Adipose tissue (tissue), 3 donors: ENCODE data around the gene CYP27A1. TPM values are rescaled to one million over a fixed set of nuclear protein-coding genes. Genes with fewer than 3 reads are reported as not detected.
"Not testable (repeated sequence)": the region's sequence is repeated elsewhere in the genome, so short reads cannot be mapped to it uniquely, and the experiment has no call there.

Source experiments
- H3K27ac ChIP-seq: one replicate; pipeline ENCODE4 v1.5.1; 2013; ENCODE audit warnings: low read depth, low read length
- WGBS, 3 donors: extraction: QIAGEN DNeasy Blood & Tissue Kit; methylation state at CpG; one replicate each; pipeline ENCODE4 v1.1.7; 2013; 5-methylcytosine and 5-hydroxymethylcytosine counted together
- polyA plus RNA-seq, 3 donors: library from polyadenylated mRNA; stranded (reverse); fragments of 200-250 nt; gene quantifications; one replicate each; pipeline ENCODE4 v1.2.3, GENCODE V29; 2013
- donor health status: healthy with polysubstance abuse.
- donor health status: Bipolar disorder and iron deficiency.
- donor health status: healthy.

CYP27A1 gene
- polyA plus RNA-seq, 3 donors, result 4.8 to 20.8 (median 11.6) TPM

DNA sequence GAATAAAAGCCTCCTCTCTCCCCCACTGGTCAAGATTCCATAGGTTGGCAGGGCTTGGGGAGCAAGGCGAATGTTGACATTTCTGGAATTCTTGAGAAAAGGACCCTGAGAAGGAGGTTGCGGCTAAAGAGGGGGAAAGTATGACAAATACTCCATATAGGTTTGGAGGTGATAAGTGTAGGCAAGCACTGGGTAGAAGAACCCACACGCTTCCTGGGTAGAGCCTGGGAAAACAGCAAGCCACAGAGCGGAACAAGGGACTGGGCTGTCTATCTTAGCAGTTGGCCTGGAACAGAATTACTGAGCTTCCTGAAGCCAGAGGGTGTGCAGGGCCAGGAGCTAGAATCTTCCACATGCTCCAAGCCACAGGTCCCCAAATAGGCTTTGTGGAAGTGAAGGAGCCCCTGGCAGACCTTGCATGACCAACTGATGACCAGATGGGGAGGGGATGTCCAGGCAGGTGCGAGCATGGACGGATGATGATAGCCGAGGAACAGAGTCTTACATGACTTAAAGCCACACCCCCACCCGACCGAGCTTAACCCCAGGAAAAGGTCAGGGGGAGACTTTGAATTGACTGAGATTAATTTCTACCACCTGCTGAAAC, 39.8 kb downstream of the CYP27A1 start:
- no peak overlapping the region for H3K27ac ChIP-seq
- 66 to 83% (median 80%) methylated on average over 9 of the region's 9 CpGs for WGBS, 3 donors

DNA sequence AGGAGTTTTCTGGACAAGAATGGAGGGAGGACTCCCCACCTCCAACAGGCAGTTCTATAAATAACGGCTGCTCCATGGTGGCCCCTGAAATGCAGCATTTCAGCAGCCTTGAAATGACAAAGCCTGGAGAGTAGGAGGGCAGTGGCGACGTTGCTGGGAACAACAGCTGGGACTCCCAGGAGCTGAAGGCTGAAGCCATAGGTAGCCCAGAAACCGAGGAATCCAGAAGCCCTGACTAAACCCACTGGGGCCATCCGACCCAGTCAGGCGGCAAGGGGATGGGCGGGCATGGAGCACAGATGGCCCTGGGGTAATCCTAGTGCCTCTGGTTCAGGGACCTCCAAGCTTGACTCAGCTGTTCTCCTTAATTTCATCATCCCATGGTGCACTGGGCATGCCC, 40.7 kb downstream of the CYP27A1 start:
- no peak overlapping the region for H3K27ac ChIP-seq
- WGBS, 3 donors, result 63 to 83% (median 80%) methylated on average over 7 of the region's 7 CpGs

DNA sequence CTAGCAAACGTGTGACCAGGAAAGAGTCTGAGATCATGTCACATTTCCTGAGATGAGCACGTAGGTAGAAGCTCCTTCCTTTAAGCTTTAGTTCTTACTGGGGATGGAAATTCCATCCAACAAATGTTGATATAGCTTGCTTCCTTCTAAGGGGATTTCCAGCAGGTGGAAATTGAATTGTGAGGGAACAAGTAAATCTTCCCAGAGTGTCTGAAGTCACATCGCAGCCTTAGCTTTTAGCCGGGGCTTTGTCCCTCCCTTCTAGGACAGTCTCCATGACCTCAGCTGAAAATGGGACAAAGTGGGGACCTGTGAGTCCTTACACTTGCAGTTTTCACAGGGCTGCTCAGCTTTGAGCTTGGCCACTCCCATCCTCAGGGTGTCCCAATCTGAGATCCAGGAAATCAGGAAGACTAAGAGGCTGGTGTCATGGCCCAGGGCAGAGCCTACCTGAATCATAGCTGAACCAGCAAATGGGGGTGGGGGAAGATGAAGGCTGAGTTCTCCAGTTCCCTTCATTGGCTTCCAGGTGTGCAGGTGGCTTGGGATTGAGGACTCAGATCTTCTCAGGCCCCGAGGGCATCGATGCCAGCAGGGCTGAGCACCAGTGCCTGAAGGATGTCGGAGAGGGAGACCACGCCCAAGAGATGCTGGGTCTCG, 41.4 kb downstream of the CYP27A1 start:
- H3K27ac ChIP-seq, result no peak overlapping the region
- WGBS, 3 donors, result 77 to 83% (median 80%) methylated on average over 9 of the region's 9 CpGs

DNA sequence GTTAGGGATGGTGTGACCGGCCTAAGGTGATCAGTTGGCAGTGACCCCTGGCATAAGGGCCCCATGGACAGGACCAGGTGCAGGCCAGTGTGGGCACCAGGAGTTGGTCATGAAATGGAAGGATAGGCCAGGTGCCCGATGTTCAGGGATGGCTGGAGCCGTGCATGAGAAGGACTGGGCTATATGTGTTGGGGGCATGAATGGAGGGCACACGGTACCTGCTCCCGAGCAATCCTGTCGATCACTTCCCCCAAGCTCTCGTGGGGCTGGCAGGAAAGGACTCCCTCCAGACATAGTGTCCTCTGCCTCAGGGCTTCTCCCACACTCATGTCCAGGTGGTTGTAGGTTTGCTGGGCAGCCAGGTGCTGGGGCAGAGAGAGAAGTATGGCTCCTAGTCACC, 42.1 kb downstream of the CYP27A1 start:
- H3K27ac ChIP-seq, result no peak overlapping the region
- 83 to 96% (median 90%) methylated on average over 7 of the region's 7 CpGs for WGBS, 3 donors

DNA sequence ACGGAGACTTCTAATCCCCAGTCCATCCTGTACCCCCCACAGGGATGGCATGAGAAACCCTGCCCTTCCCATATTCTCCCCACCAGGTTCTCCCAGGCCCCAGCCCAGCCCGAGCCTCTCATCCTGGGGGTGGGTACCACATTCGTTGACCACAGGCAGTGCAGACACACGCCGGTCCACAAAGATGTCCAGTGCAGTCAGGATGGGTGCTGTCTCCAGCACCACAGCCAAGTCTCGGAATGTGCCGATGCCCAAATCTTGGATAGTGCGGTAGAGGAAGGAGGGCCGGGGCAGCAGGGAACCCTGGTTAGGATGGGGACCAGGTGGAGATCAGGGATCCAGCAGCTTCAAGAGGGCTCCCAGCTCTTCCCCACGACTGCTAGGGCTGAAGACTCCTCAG, 44.8 kb downstream of the CYP27A1 start:
- WGBS, 3 donors, result 87 to 90% (median 88%) methylated on average over 10 of the region's 10 CpGs
- H3K27ac ChIP-seq, result no peak overlapping the region

DNA sequence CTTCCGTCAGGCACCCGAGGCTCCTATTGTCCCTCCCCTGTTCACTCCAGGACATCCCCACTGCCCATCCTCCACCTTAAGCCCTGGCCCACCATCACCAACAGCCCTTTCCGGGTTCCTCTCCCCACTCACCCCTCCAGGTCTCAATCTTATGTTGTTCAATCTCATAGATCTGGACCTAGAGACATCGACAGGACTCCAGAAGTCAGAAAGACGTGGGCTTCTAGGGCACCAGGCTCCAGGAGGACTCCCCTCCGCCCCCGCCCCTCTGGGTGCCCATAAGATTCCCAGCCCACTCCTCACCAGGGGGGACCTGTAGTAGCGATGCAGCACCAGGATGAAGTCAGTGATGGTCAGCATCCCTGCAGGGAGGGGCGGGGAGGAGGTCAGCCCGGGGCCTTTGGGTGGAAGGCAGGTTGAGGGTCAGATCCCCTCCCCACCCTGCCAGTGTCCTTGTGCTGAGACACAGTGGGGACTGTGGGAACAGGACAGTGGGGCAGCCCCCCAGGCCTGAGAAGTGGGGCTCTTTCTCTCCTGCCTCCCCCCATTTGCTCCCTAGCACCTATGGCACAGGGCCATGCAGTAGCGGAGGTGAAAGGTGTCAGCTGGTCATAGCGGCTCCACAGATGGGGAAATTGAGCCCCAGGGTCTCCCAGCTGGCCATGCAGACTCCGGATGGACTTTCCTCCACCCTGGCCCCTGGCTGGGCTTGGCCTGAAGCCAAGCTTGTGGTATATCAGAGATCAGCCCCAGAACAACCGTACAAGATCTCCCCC, 45.9 kb downstream of the CYP27A1 start:
- WGBS, 3 donors, result 63 to 72% (median 72%) methylated on average over 13 to 14 of the region's 14 CpGs
- H3K27ac ChIP-seq, result no peak overlapping the region

DNA sequence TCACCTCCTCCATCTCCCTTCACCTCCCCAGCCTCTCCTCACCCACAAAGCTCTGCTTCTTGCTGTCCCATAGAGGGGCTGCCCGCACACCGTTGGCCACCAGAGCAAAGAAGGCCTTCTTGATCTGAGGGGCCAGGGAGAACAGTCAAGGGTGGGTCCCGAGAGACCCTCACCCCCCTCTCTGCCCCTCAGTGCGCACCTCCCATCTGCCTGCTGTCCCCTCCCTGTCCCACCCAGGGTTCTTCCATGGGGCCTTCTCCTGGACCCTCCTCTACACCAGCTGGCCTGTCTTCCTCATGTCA, 46.5 kb downstream of the CYP27A1 start:
- 74 to 86% (median 85%) methylated on average over 4 of the region's 4 CpGs for WGBS, 3 donors
- no peak overlapping the region for H3K27ac ChIP-seq

DNA sequence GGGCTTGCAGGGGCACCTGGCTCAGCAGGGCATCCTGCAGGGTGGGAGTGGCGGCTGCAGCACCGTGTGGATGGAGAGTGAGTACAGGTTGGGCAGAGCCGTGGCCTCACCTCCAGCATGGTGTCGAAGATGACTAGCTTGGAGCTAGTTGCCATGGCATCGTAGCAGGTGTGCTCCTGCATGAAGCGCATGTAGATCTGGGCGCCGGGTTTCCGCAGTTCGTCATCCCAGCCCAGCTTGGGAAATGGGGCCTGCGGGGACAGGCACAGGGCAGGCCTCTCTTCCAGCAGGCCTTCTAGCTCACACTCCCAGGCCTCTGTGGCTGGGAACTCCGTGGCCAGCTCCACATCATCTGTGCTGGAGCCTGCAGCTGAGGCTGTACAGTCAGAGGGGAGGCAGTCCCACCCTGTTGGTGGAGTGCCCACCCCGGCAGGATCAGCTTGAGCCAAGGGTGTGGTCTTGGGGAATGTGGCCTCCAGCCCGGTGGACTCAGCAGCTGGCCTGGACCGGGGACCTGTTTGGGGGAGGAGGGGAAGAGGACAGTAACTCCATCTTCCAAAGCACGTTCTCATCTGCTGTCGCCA, 48.0 kb downstream of the CYP27A1 start:
- 68 to 76% (median 70%) methylated on average over 15 to 17 of the region's 17 CpGs for WGBS, 3 donors
- no peak overlapping the region for H3K27ac ChIP-seq

DNA sequence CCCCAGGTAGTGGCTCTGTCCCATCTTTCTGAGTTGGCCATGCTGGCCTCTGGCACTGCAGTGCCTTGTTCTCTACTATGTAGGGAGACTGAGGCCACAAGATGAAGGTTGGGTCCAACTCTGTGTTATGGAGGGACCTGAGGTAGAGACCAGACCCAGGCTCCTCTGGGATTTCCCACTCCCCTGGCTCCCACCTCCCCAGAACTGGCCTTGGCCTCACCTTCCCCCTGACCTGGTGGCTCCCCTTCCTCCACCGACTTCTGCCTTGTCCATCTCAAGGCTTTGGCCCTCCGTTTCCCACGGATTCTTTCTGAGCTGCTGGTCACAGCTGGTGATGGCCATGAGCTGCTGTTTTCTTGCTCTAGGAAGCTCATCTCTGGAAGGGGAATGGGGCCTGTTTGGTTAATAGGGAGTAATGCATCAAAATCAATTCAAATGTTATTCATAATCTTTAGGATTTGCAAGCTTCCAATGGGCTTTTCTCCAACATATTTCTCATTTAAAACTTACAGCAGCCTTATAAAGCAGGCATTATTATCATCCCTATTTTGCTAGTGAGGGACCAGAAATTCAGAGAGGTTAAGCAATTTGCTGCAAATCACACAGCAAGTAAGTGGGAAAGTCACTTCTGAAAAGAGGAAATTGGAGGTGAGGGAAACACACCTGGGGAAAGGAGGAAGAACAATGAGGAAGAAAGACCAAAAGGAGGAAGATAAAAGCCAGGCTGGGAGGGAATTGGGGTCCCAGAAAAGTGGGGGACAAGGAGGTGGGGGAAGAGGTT, 48.8 kb downstream of the CYP27A1 start:
- H3K27ac ChIP-seq, result no peak overlapping the region
- 66 to 84% (median 70%) methylated on average over 3 of the region's 3 CpGs for WGBS, 3 donors

DNA sequence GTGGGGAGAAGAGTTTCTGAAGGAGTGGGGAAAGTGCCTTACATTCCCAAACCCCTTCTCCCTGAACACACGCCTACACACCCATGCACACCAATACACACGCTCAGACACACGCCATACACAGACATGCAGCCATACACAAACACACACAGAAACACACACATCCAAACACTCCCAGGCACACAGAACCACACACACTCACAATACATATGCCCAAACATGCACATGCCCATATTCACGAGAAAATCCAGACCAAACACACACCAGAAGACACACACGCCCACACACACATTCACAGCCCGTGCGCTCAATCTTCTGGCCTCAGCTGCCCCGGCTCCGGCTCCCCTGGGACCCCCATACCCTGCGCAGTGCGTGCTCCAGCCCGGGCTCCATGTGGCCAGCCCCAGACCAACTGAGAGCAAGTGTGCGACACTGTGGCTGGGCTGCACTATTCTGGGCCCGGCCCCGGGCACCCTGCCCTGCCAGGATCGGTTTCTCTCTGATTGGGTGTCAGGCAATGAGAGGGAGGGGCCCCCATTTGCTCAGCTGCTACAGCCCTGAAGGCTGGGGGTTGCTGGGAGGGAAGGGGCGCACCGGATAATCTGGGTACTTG, 49.5 kb downstream of the CYP27A1 start, which contains the start of gene PRKAG3:
Gene PRKAG3, minus strand, starts transcription at position 426 of the 613 bp plus-strand sequence.
- no peak within 1 kb of the TSS for H3K27ac ChIP-seq
- WGBS, 3 donors, result 59 to 72% (median 62%) methylated on average over 18 of the region's 18 CpGs

DNA sequence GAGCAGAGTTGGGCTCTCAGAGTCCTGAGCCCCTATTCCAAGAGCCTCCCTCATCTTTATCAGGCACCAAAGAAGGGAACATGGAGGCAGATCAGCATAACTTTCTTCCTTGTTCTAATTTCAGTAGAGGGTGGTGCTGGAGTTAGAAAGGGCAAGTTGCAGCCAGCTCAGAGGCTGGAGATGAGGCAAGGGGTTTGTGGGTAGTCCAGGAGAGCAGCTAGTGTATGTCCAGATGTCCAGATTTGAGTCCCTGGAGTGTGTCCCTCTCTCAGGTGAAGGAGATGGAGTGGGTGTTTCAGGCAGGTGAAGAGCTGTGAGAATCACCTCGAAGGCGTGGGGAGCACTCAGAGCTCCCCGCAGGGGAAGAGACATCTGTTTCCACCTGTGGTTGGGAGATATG, 50.1 kb downstream of the CYP27A1 start:
- 79 to 85% (median 81%) methylated on average over 3 of the region's 3 CpGs for WGBS, 3 donors
- no peak overlapping the region for H3K27ac ChIP-seq

DNA sequence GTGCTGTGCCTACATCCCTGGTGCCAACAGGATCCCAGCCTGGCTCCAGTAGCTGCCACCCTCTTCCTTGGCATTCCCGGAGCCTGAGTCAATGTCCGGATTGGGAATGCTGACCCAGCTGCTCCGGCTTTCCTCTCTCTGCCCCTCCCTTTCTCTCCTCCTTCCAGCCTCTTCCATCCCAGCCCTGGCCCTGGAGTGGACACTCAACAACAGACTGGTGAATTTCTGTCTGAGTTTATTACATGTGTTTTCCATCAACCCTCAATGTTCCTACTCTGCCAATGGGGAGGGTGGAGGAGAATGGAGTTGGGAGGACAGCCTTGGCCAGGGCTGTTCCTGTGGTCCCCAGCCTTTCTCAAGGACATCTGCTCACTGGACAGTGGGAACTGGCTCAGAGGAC, 50.6 kb downstream of the CYP27A1 start:
- no peak overlapping the region for H3K27ac ChIP-seq
- WGBS, 3 donors, result 61 to 69% (median 67%) methylated on average over 3 of the region's 3 CpGs

DNA sequence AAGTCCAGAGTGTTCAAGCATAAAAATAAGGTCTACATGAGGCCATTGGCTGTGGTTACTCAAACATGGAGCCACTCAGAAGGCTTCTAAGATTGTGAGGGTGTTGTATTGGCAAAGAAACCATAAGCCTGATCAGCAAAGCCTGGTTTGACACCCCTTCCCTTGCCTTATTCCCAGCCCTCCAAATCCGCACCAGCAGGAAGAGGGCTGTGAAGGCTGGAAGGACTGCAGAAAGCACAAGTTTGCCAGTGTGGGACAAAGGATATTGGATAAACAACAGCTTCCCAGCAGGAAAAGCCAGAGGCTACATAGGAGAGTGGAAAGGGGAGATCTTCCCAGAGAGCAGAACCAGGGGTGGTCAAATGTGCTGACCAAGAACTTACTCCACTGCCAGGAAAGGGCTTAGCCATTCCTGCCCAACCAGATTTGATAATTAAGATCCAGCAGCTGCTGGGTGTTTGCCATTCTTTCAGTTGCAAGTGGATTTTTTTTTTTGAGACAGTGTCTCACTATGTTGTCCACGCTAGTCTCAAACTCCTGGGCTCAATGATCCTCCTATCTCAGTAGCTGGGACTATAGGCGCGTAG, 51.2 kb downstream of the CYP27A1 start:
- no peak overlapping the region for H3K27ac ChIP-seq
- 68 to 84% (median 82%) methylated on average over 4 of the region's 4 CpGs for WGBS, 3 donors

DNA sequence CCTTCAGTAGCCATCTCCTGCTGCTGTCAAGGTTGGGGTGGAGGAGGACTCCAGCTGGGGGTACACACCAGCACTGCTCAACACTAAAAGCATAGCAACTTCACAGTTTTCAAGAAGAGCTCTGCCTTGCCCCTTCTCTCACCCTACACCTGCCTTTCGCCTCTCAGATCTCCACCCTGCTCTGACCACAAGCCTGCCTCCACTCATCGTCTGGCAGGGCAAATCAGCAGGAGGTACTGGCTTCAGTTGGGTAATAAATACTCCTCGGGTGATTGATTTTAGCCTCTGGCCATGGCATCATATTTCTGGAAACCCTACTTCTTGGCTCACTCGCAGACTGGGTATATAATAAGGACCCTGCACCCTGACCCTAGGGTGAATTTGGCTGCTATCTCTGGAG, 52.7 kb downstream of the CYP27A1 start:
- no peak overlapping the region for H3K27ac ChIP-seq
- 46 to 73% (median 63%) methylated on average over 4 of the region's 4 CpGs for WGBS, 3 donors

DNA sequence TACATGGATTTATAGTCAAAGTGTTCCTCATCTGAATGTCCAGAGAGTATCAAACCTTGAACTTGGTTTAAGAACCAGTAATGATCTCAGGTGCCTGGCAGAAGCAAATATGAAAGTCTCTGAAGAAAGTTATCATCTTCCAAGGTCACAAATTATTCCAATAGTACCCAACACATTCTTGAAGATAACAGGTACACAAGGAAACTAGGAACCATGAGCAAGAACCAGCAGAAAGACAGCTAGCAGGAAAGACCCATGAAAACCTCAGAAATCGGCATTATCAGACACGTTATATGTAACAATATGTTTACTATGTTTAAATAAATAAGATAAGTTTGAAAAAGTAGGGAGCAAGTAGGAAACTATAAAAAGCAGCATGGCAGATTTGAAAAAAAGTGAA, 55.5 kb downstream of the CYP27A1 start:
- no peak overlapping the region for H3K27ac ChIP-seq
- 46 to 91% (median 81%) methylated on average over 2 of the region's 2 CpGs for WGBS, 3 donors

DNA sequence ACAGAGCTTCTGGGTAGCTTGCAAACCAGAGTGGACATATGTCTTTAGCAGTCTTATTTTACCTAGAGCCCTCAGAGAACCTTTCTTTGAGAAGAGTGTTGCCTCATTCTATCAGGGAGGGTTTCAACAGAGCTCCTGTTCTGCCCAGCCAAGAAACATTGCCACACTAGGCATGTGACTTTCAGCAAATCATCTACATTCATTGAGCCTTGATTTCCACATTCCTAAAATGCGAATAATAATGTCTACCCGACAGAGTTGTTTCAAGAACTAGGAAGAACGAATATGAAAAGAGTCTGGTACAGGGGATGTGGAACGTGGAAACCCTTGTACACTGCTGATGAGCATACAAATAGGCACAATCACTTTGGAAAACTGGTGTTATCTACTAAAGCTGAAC, 57.5 kb downstream of the CYP27A1 start:
- H3K27ac ChIP-seq, result no peak overlapping the region
- whole genome bisulfite sequencing, 3 donors, result 43 to 66% (median 47%) methylated on average over 4 of the region's 4 CpGs

DNA sequence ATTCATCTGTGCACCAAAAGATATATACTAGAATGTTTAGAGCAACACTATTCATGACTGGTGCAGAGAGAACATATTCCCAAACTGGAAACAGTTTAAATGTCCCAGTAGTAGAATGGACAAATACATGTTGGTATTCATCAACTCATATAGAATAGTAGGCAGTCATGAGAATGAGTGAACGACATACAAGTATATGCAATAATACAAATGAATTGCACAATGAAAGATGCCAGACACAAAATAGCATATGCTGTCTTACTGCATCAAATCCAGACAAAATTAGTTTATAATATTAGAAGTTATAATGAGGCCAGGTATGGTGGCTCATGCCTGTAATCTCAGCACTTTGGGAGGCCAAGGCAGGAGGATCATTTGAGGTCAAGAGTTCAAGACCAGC, 57.9 kb downstream of the CYP27A1 start:
- 46 to 67% (median 59%) methylated on average over 1 of the region's 1 CpG for WGBS, 3 donors
- no peak overlapping the region for H3K27ac ChIP-seq

DNA sequence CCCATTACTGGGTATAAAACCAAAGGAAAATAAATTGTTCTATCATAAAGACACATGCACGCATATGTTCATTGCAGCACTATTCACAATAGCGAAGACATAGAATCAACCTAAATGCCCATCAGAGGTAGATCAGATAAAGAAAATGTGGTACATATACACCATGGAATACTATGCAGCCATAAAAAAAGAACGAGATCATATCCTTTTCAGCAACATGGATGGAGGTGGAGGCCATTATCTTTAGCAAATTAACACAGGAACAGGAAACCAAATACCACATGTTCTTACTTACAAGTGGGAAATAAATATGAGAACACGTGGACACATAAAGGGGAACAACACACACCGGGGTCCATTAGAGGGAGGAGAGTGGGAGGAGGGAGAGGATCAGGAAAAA, 62.4 kb downstream of the CYP27A1 start:
- WGBS, 3 donors, result 73 to 80% (median 76%) methylated on average over 5 of the region's 5 CpGs
- not testable (repeated sequence) for H3K27ac ChIP-seq
